ENCODE data around the gene KIAA0825. TPM values are rescaled to one million over a fixed set of nuclear protein-coding genes. Genes with fewer than 3 reads are reported as not detected.
A peak's percentile ranks its signal among the peaks of the same experiment; 100 is the strongest.

The KIAA0825 gene
- total and polyA plus RNA-seq, 8 donors: 5.1 to 6.9 (median 6.5) TPM

DNA sequence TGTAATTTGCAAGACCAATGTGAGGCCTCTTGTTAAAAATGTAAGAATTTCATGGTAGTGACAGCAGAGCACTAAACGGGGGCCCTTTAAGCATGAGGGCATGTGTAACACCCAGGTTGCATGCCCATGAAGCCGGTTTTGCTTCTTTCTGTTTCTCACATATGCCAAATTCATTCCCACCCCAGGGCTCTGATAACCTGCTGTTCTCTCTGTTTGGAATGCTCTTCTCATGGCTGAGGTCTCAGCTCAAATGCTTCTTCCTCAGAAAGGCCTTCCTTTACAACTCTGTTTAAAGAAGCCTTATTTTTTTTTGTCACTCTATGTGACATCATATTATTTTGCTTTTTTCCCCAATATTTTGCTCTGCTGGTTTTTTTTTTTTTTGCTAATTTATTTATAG lies 369.0 kb downstream of the KIAA0825 start:
- H3K36me3 ChIP-seq: no peaks in the 10 kb centered on the region
- no peak overlapping the region for H3K4me3 ChIP-seq
- peaks cover 0 to 7% of the 10 kb centered on the region in 2 donors for H3K4me1 ChIP-seq
- ATAC-seq (no peak), DNase-seq (no peak)
- TF ChIP-seq, protein P1, sequence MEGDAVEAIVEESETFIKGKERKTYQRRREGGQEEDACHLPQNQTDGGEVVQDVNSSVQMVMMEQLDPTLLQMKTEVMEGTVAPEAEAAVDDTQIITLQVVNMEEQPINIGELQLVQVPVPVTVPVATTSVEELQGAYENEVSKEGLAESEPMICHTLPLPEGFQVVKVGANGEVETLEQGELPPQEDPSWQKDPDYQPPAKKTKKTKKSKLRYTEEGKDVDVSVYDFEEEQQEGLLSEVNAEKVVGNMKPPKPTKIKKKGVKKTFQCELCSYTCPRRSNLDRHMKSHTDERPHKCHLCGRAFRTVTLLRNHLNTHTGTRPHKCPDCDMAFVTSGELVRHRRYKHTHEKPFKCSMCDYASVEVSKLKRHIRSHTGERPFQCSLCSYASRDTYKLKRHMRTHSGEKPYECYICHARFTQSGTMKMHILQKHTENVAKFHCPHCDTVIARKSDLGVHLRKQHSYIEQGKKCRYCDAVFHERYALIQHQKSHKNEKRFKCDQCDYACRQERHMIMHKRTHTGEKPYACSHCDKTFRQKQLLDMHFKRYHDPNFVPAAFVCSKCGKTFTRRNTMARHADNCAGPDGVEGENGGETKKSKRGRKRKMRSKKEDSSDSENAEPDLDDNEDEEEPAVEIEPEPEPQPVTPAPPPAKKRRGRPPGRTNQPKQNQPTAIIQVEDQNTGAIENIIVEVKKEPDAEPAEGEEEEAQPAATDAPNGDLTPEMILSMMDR (IDR thresholded peaks at IDR 0.05): no peak
- intact Hi-C loops (cut with DNase I): no loop called here
- no peak overlapping the region for H3K27ac ChIP-seq
- H3K9me3 ChIP-seq: no peaks in the 10 kb centered on the region
- no peaks in the 10 kb centered on the region for H3K27me3 ChIP-seq

DNA sequence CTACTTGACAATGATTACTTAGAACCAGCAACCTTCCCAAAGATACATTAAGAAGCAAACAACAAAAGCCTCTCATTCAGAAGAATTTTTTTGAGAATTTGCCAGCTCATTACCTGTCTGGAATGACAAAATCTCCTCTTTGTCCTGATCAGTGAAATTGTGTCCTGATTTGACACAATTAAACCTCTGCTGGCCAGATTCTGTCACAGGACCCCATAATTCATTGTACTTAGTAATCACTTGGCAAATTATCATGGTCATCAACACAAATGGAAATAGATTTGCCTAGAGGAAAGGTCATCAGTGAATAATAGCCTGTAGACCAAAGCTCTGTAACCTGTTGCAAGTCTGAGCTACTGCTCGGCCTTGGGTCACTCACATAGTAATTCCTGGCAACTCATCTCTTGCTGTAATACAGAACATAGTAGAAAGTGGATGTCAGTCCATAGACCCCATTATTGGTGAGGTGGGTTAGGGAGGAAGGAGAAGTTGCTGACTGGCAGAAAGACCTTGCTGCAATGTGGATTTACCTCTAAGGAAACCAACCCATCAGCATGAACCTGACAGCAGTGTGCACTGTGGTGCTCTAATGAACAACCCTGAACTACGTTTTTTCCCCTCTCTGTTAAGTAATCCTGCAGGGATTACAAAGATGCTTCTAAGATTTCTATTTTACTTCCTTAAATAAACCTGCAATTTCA lies 370.1 kb downstream of the KIAA0825 start:
- no peaks in the 10 kb centered on the region for H3K36me3 ChIP-seq
- H3K4me3 ChIP-seq: no peak overlapping the region
- peaks cover 0 to 7% of the 10 kb centered on the region in 2 donors for H3K4me1 ChIP-seq
- no peaks in the 10 kb centered on the region for H3K27me3 ChIP-seq
- intact Hi-C loops (cut with DNase I): no loop called here
- H3K9me3 ChIP-seq: no peaks in the 10 kb centered on the region
- TF ChIP-seq, protein P1 (IDR thresholded peaks at IDR 0.05): no peak
- H3K27ac ChIP-seq: no peak overlapping the region
- no peak for ATAC-seq
- DNase-seq: no peak

DNA sequence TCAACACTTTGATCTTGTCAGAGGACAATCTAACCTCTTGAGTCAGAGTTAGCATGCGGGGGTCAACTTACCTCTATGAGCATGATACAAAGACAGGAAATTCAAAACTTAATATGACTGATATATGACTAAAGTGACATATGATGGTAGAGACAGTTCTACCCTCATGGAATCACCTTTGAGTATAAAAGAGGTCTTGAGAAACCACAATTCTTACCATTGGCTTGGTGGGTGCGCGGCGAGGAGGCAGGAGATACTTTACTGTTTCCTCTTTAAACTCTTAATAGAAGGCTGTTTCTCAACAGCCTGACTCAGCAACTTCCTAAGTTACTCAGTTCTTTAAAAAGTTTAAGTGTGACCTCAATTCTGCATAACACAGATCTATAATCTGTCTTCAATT lies 372.8 kb downstream of the KIAA0825 start:
- Histone ChIP-seq H3K9me3 (no peaks in the 10 kb centered on the region), H3K4me3 (no peak overlapping the region), H3K36me3 (no peaks in the 10 kb centered on the region), H3K27me3 (no peaks in the 10 kb centered on the region), H3K27ac (no peak overlapping the region), H3K4me1 (peaks cover 0 to 7% of the 10 kb centered on the region in 2 donors)
- peak; percentile 41 for ATAC-seq
- TF ChIP-seq, protein P1 (IDR thresholded peaks at IDR 0.05): no peak
- DNase-seq: peak in 1 of 4 donors; percentile 36
- intact Hi-C loops (cut with DNase I): no loop called here

DNA sequence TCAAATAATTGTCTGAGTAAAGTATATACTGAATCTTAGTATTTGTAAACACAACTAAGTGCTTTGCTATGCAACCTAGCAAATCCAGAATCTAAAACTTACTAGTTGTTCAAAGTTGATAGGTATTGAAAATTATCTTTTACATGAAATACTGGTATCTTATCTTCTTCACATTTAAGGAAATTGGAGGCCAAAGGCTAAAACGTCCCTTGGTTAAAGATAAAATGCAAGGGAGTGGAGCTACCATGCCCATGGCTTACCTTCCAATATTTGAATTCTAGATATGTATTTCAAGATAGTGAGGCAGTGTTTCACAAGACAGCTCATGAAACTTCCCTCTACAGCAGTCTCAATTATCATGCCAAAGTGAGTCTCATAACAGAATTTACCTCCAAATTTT lies 373.5 kb downstream of the KIAA0825 start:
- ATAC-seq (no peak), DNase-seq (no peak)
- TF ChIP-seq, protein P1 (IDR thresholded peaks at IDR 0.05): no peak
- intact Hi-C loops (cut with DNase I): no loop called here
- Histone ChIP-seq H3K9me3 (no peaks in the 10 kb centered on the region), H3K27me3 (no peaks in the 10 kb centered on the region), H3K4me1 (peaks cover 0 to 7% of the 10 kb centered on the region in 2 donors), H3K4me3 (no peak overlapping the region), H3K36me3 (no peaks in the 10 kb centered on the region), H3K27ac (no peak overlapping the region)

DNA sequence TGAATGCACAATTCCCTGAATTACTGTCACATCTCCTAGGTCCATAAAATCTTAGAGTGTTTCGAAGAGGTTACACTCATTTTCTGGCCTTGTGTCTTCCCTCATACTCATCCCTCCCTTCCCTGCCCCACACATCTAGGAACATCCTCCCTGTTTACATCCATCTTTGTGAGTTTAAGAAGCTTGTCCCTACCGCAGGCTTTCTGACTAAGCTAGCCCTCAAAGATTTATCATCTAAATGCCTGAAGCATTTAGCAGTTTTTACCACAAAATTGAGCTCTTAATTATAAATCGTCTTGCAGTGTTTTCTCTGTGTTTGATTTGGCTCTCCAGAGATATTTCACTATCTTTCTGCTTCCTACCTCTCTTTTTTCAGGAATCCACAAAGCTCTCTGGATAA lies 374.8 kb downstream of the KIAA0825 start:
- Histone ChIP-seq H3K27me3 (no peaks in the 10 kb centered on the region), H3K27ac (no peak overlapping the region), H3K4me1 (peaks cover 0 to 7% of the 10 kb centered on the region in 2 donors), H3K9me3 (no peaks in the 10 kb centered on the region), H3K36me3 (no peaks in the 10 kb centered on the region), H3K4me3 (no peak overlapping the region)
- no peak for DNase-seq
- TF ChIP-seq, protein P1 (IDR thresholded peaks at IDR 0.05): no peak
- peak; percentile 26 for ATAC-seq
- intact Hi-C loops (cut with DNase I): no loop called here
